Motor neuron (in vitro differentiated cells): ENCODE results near the gene TACR1. TPM values are rescaled to one million over a fixed set of nuclear protein-coding genes. Genes with fewer than 3 reads are reported as not detected.

Source experiments
- ATAC-seq, 8 experiments: fragments of 200-7000 bp; cut with Tn5 transposase; replicated peaks in 6 of 8; 2 replicates each; pipeline ENCODE4 v1.8.0; 2021; ENCODE audit warnings: mild to moderate bottlenecking in 8 of 8, moderate library complexity in 8 of 8
- H3K27ac ChIP-seq, 2 donors: fragments of 250-450 bp; sonication (Bioruptor Pico); 2 replicates each; pipeline ENCODE4 v1.9.0; 2021; ENCODE audit warnings: antibody characterized with exemption in 2 of 2, mild to moderate bottlenecking in 2 of 2, moderate library complexity in 1 of 2
- H3K4me1 ChIP-seq, 2 donors: fragments of 250-450 bp; sonication (Bioruptor Pico); replicated peaks in 1 of 2; 2 replicates each; pipeline ENCODE4 v1.6.1; 2021; ENCODE audit warnings: antibody characterized with exemption in 2 of 2, mild to moderate bottlenecking in 2 of 2, moderate library complexity in 1 of 2
- H3K4me3 ChIP-seq, 5 donors: fragments of 250-450 bp; sonication (Bioruptor Pico); 2 replicates each; pipeline ENCODE4 v1.9.0; 2021; ENCODE audit warnings: antibody characterized with exemption in 5 of 5, mild to moderate bottlenecking in 5 of 5, moderate library complexity in 4 of 5
- WGBS, 10 experiments: fragments of 450-650 bp; shearing (Covaris generic); methylation state at CpG; one replicate each; pipeline ENCODE4 v1.0.0; 2022; 5-methylcytosine and 5-hydroxymethylcytosine counted together
- in situ Hi-C, 9 experiments: fragments of 400-800 bp; cut with MboI; loops; one replicate each; pipeline ENCODE4 v1.15.0; 2021; ENCODE audit warnings: low sequenced_read_pairs in 9 of 9, low pct_unique_long_range_greater_than_20kb in 2 of 9; ENCODE audit not compliant: unreplicated experiment in 9 of 9
- total RNA-seq, 8 experiments: library from RNA; unstranded; fragments of 300-600 nt; gene quantifications; 2 replicates each; pipeline versions ENCODE4 v1.2.3 to v1.2.4, GENCODE V29; 2022

The TACR1 gene
- total RNA-seq, 8 experiments from 2014 or later, result 0.25 to 6.9 (median 1.7) TPM

GRCh38 chr2:75047992-75048625 is 151.2 kb downstream of the TACR1 start:
- ATAC-seq, result peak in 6 of 8 experiments; percentile 52 to 94 (median 78)
- WGBS, 10 experiments, result 28 to 100% (median 80%) methylated on average over 1 to 4 of the region's 4 CpGs; no CpG with 5 or more reads in 1 of the 10 experiments
- no peak overlapping the region for H3K27ac ChIP-seq
- no peak overlapping the region for H3K4me3 ChIP-seq
- in situ Hi-C loops, result no loop called here
- peaks cover 6 to 21% of the 10 kb centered on the region in 2 donors for H3K4me1 ChIP-seq

GRCh38 chr2:75047189-75047991 is 151.9 kb downstream of the TACR1 start:
- Histone ChIP-seq H3K27ac (no peak overlapping the region), H3K4me1 (peaks cover 6 to 21% of the 10 kb centered on the region in 2 donors), H3K4me3 (no peak overlapping the region)
- WGBS, 10 experiments, result 0 to 85% (median 51%) methylated on average over 1 to 2 of the region's 2 CpGs; no CpG with 5 or more reads in 3 of the 10 experiments
- ATAC-seq, result peak in 6 of 8 experiments; percentile 18 to 98 (median 72)
- in situ Hi-C loops, result no loop called here

GRCh38 chr2:75045526-75046050 is 153.7 kb downstream of the TACR1 start:
- in situ Hi-C loops, result no loop called here
- no peak overlapping the region for H3K4me3 ChIP-seq
- no peak overlapping the region for H3K27ac ChIP-seq
- no peak for ATAC-seq
- peaks cover 6 to 21% of the 10 kb centered on the region in 2 donors for H3K4me1 ChIP-seq
- WGBS, 10 experiments, result 59 to 100% (median 84%) methylated on average over 2 to 4 of the region's 4 CpGs; no CpG with 5 or more reads in 6 of the 10 experiments

GRCh38 chr2:75044291-75044690 is 155.0 kb downstream of the TACR1 start:
- ATAC-seq, result no peak
- in situ Hi-C loops, result no loop called here
- WGBS, 10 experiments, result 70 to 100% (median 95%) methylated on average over 1 to 2 of the region's 2 CpGs; no CpG with 5 or more reads in 1 of the 10 experiments
- Histone ChIP-seq H3K27ac (no peak overlapping the region), H3K4me3 (no peak overlapping the region), H3K4me1 (peaks cover 6 to 21% of the 10 kb centered on the region in 2 donors)

- no peak for ATAC-seq
- WGBS, 10 experiments, result 83 to 100% (median 95%) methylated on average over 1 of the region's 1 CpG; no CpG with 5 or more reads in 6 of the 10 experiments
- Histone ChIP-seq H3K27ac (no peak overlapping the region), H3K4me1 (peaks cover 2 to 18% of the 10 kb centered on the region in 2 donors), H3K4me3 (no peak overlapping the region)
- in situ Hi-C loops, result no loop called here
Measured at GRCh38 chr2:75042823-75043222, 156.5 kb downstream of the TACR1 start.

GRCh38 chr2:75041731-75042600 is 157.4 kb downstream of the TACR1 start:
- 0 to 100% (median 81%) methylated on average over 1 to 7 of the region's 7 CpGs for WGBS, 10 experiments
- in situ Hi-C loops, result no loop called here
- peak in 2 of 8 experiments; percentile 14 to 32 for ATAC-seq

GRCh38 chr2:75041226-75041625 is 158.1 kb downstream of the TACR1 start:
- 55 to 100% (median 95%) methylated on average over 1 to 2 of the region's 2 CpGs; no CpG with 5 or more reads in 1 of the 10 experiments for WGBS, 10 experiments
- H3K27ac ChIP-seq, result no peak overlapping the region
- in situ Hi-C loops, result no loop called here
- no peak overlapping the region for H3K4me3 ChIP-seq
- peaks cover 0 to 15% of the 10 kb centered on the region in 2 donors for H3K4me1 ChIP-seq
- peak in 1 of 8 experiments; percentile 17 for ATAC-seq

More at GRCh38 chr2:75041731-75042600, 157.4 kb downstream of the TACR1 start:
- Histone ChIP-seq H3K27ac (no peak overlapping the region), H3K4me3 (no peak overlapping the region), H3K4me1 (peaks cover 0 to 15% of the 10 kb centered on the region in 2 donors)

- WGBS, 10 experiments, result 47 to 100% (median 92%) methylated on average over 1 to 3 of the region's 3 CpGs
- H3K4me1 ChIP-seq, result no peaks in the 10 kb centered on the region
- H3K4me3 ChIP-seq, result no peak overlapping the region
- H3K27ac ChIP-seq, result no peak overlapping the region
- in situ Hi-C loops, result no loop called here
- no peak for ATAC-seq
Measured at GRCh38 chr2:75035444-75036353, 163.6 kb downstream of the TACR1 start.

GRCh38 chr2:75033516-75033915 is 165.8 kb downstream of the TACR1 start:
- no peak for ATAC-seq
- WGBS, 10 experiments, result 33 to 96% (median 80%) methylated on average over 1 to 2 of the region's 2 CpGs; no CpG with 5 or more reads in 2 of the 10 experiments
- in situ Hi-C loops, result no loop called here
- Histone ChIP-seq H3K27ac (no peak overlapping the region), H3K4me3 (no peak overlapping the region), H3K4me1 (no peaks in the 10 kb centered on the region)

GRCh38 chr2:75031906-75032803 is 167.2 kb downstream of the TACR1 start:
- Histone ChIP-seq H3K4me3 (no peak overlapping the region), H3K4me1 (no peaks in the 10 kb centered on the region), H3K27ac (no peak overlapping the region)
- in situ Hi-C loops, result no loop called here
- no peak for ATAC-seq
- 65 to 100% (median 90%) methylated on average over 2 to 5 of the region's 5 CpGs; no CpG with 5 or more reads in 1 of the 10 experiments for WGBS, 10 experiments

- no peak overlapping the region for H3K4me3 ChIP-seq
- in situ Hi-C loops, result no loop called here
- 80 to 100% (median 89%) methylated on average over 1 to 5 of the region's 6 CpGs; no CpG with 5 or more reads in 1 of the 10 experiments for WGBS, 10 experiments
- no peak for ATAC-seq
- no peak overlapping the region for H3K27ac ChIP-seq
- H3K4me1 ChIP-seq, result no peaks in the 10 kb centered on the region
Measured at GRCh38 chr2:75031171-75031570, 168.1 kb downstream of the TACR1 start.
